Karpas-422 (cell line): ENCODE results near the gene M6PR. TPM values are rescaled to one million over a fixed set of nuclear protein-coding genes. Genes with fewer than 3 reads are reported as not detected.
"Not testable (repeated sequence)": the region's sequence is repeated elsewhere in the genome, so short reads cannot be mapped to it uniquely, and the experiment has no call there.

Experiments used
- DNase-seq: peaks from one replicate; pipeline ENCODE4 v3.0.0-alpha.2; 2015
- H2AFZ ChIP-seq: fragments of 200-600 bp; sonication (generic); 2 replicates; pipeline ENCODE4 v1.6.1; 2014; ENCODE audit warnings: antibody characterized with exemption, low read length, mixed read lengths
- H3K27ac ChIP-seq: fragments of 200-600 bp; sonication (generic); 2 replicates; pipeline ENCODE4 v1.5.1; 2014; ENCODE audit warnings: mild to moderate bottlenecking, low read length, moderate library complexity
- H3K27me3 ChIP-seq: fragments of 200-600 bp; sonication (generic); 2 replicates; pipeline ENCODE4 v1.6.1; 2014; ENCODE audit warnings: low read length, mixed read lengths
- H3K36me3 ChIP-seq: fragments of 200-600 bp; sonication (generic); 2 replicates; pipeline ENCODE4 v1.6.1; 2014; ENCODE audit warnings: low read length, mixed read lengths; ENCODE audit not compliant: insufficient read depth
- H3K4me1 ChIP-seq: fragments of 200-600 bp; sonication (generic); 2 replicates; pipeline ENCODE4 v1.6.1; 2014; ENCODE audit warnings: mild to moderate bottlenecking, low read length, mixed read lengths
- H3K4me2 ChIP-seq: fragments of 200-600 bp; sonication (generic); 2 replicates; pipeline ENCODE4 v1.6.1; 2014; ENCODE audit warnings: low read length, low read depth, mild to moderate bottlenecking; ENCODE audit not compliant: poor library complexity, severe bottlenecking
- H3K4me3 ChIP-seq: fragments of 200-600 bp; sonication (generic); 2 replicates; pipeline ENCODE4 v1.5.1; 2014; ENCODE audit warnings: mild to moderate bottlenecking, antibody characterized with exemption, low read length, mixed read lengths
- H3K79me2 ChIP-seq: fragments of 200-600 bp; sonication (generic); 2 replicates; pipeline ENCODE4 v1.6.1; 2014; ENCODE audit warnings: mild to moderate bottlenecking, low read length, mixed read lengths
- H3K9ac ChIP-seq: fragments of 200-600 bp; sonication (generic); 2 replicates; pipeline ENCODE4 v1.6.0; 2014; ENCODE audit warnings: low read length
- H3K9me2 ChIP-seq: fragments of 200-600 bp; sonication (generic), shearing (Covaris generic); replicated peaks from 2 replicates; pipeline ENCODE4 v1.6.0; 2014; ENCODE audit warnings: mild to moderate bottlenecking, low read length, moderate library complexity; ENCODE audit not compliant: insufficient read depth
- H3K9me3 ChIP-seq: fragments of 300-700, 200-600 bp; sonication (generic); 2 replicates; pipeline ENCODE4 v1.6.1; 2014; ENCODE audit warnings: low read length, mixed read lengths
- H4K20me1 ChIP-seq: fragments of 200-600 bp; sonication (generic); 2 replicates; pipeline ENCODE4 v1.6.1; 2014; ENCODE audit warnings: mild to moderate bottlenecking, antibody characterized with exemption, low read length, low read depth; ENCODE audit not compliant: insufficient read depth
- total RNA-seq: library from RNA; depleted of rRNA; stranded (reverse); fragments of >200 nt; shearing (Covaris generic); gene quantifications from 2 replicates; pipeline ENCODE4 v1.2.3, GENCODE V29; 2014; ENCODE audit warnings: low replicate concordance

The M6PR gene
- total RNA-seq, 1 experiment from 2014 or later = 271 TPM

- not testable (repeated sequence) for DNase-seq, H3K4me3 ChIP-seq, H4K20me1 ChIP-seq, H3K4me1 ChIP-seq, H2AFZ ChIP-seq, H3K9me2 ChIP-seq, H3K27me3 ChIP-seq, H3K9ac ChIP-seq, H3K9me3 ChIP-seq, H3K27ac ChIP-seq, H3K79me2 ChIP-seq, H3K4me2 ChIP-seq, H3K36me3 ChIP-seq
These were observed 18.7 kb downstream of the M6PR start for GRCh38 chr12:8930655-8931323.

- Histone ChIP-seq H3K9me3 (no peaks in the 10 kb centered on the region), H3K4me3 (no peak overlapping the region), H3K79me2 (no peaks in the 10 kb centered on the region), H3K27ac (no peak overlapping the region), H3K4me2 (no peak overlapping the region), H2AFZ (no peak overlapping the region), H3K9me2 (no peaks in the 10 kb centered on the region), H3K9ac (no peak overlapping the region), H3K4me1 (no peaks in the 10 kb centered on the region), H3K27me3 (no peaks in the 10 kb centered on the region), H3K36me3 (no peaks in the 10 kb centered on the region), H4K20me1 (no peaks in the 10 kb centered on the region)
- DNase-seq = no peak
These were observed 26.9 kb downstream of the M6PR start for GRCh38 chr12:8922544-8922943.

GRCh38 chr12:8919643-8920042 lies 29.8 kb downstream of the M6PR start:
- not testable (repeated sequence) for H3K4me2 ChIP-seq, H3K9ac ChIP-seq, H3K36me3 ChIP-seq, H3K27me3 ChIP-seq, H2AFZ ChIP-seq, H3K27ac ChIP-seq, H3K9me2 ChIP-seq, H3K79me2 ChIP-seq, H3K9me3 ChIP-seq, H3K4me3 ChIP-seq, H4K20me1 ChIP-seq, DNase-seq
- peaks cover 16% of the 10 kb centered on the region for H3K4me1 ChIP-seq

GRCh38 chr12:8917751-8918150 lies 31.7 kb downstream of the M6PR start:
- no peak for DNase-seq
- Histone ChIP-seq H3K36me3 (no peaks in the 10 kb centered on the region), H2AFZ (no peak overlapping the region), H3K4me3 (no peak overlapping the region), H4K20me1 (no peaks in the 10 kb centered on the region), H3K79me2 (no peaks in the 10 kb centered on the region), H3K27me3 (no peaks in the 10 kb centered on the region), H3K27ac (no peak overlapping the region), H3K9me3 (no peaks in the 10 kb centered on the region), H3K9ac (no peak overlapping the region), H3K4me2 (no peak overlapping the region), H3K9me2 (no peaks in the 10 kb centered on the region), H3K4me1 (peaks cover 23% of the 10 kb centered on the region)

- H3K9me3 ChIP-seq = no peaks in the 10 kb centered on the region
- no peak overlapping the region for H3K4me3 ChIP-seq
- H2AFZ ChIP-seq = no peak overlapping the region
- no peaks in the 10 kb centered on the region for H3K79me2 ChIP-seq
- no peaks in the 10 kb centered on the region for H3K27me3 ChIP-seq
- DNase-seq = no peak
- peaks cover 23% of the 10 kb centered on the region for H3K4me1 ChIP-seq
- H3K36me3 ChIP-seq = no peaks in the 10 kb centered on the region
- H3K9ac ChIP-seq = no peak overlapping the region
- H4K20me1 ChIP-seq = no peaks in the 10 kb centered on the region
- no peak overlapping the region for H3K27ac ChIP-seq
- no peak overlapping the region for H3K4me2 ChIP-seq
- H3K9me2 ChIP-seq = no peaks in the 10 kb centered on the region
These were observed 32.4 kb downstream of the M6PR start for GRCh38 chr12:8917031-8917430.

- Histone ChIP-seq H3K4me3 (peak overlapping the region; percentile 93; the same call in 1 of the 2 replicates), H3K9me3 (no peaks in the 10 kb centered on the region), H3K9ac (peak overlapping the region; percentile 77; the same call in 1 of the 2 replicates), H3K4me1 (peaks cover 29% of the 10 kb centered on the region), H3K36me3 (no peaks in the 10 kb centered on the region), H3K79me2 (no peaks in the 10 kb centered on the region), H3K4me2 (peak overlapping the region; percentile 86), H3K27ac (no peak overlapping the region), H3K27me3 (no peaks in the 10 kb centered on the region), H3K9me2 (no peaks in the 10 kb centered on the region), H4K20me1 (no peaks in the 10 kb centered on the region), H2AFZ (no peak overlapping the region)
- no peak for DNase-seq
These were observed 33.3 kb downstream of the M6PR start for GRCh38 chr12:8916154-8916553.

- no peaks in the 10 kb centered on the region for H3K27me3 ChIP-seq
- peaks cover 29% of the 10 kb centered on the region for H3K4me1 ChIP-seq
- peak overlapping the region; percentile 77 for H3K9ac ChIP-seq
- no peaks in the 10 kb centered on the region for H3K9me3 ChIP-seq
- no peaks in the 10 kb centered on the region for H3K79me2 ChIP-seq
- H4K20me1 ChIP-seq = no peaks in the 10 kb centered on the region
- H3K27ac ChIP-seq = no peak overlapping the region
- DNase-seq = peak; percentile 79
- peak overlapping the region; percentile 93 for H3K4me3 ChIP-seq
- H2AFZ ChIP-seq = peak overlapping the region; percentile 91
- H3K4me2 ChIP-seq = peak overlapping the region; percentile 86
- H3K9me2 ChIP-seq = no peaks in the 10 kb centered on the region
- no peaks in the 10 kb centered on the region for H3K36me3 ChIP-seq
These were observed 34.5 kb downstream of the M6PR start for GRCh38 chr12:8914716-8915526.

- not testable (repeated sequence) for H3K36me3 ChIP-seq, H3K27me3 ChIP-seq, H3K79me2 ChIP-seq, H3K27ac ChIP-seq, H4K20me1 ChIP-seq, H3K9me3 ChIP-seq, H3K9me2 ChIP-seq
- peak within 1 kb of the TSS; percentile 78 for H3K9ac ChIP-seq
- peaks cover 29% of the 10 kb centered on the region for H3K4me1 ChIP-seq
- H3K4me3 ChIP-seq = peak within 1 kb of the TSS; percentile 93
- H3K4me2 ChIP-seq = peak within 1 kb of the TSS; percentile 86
- peak within 1 kb of the TSS; percentile 97 for H2AFZ ChIP-seq
- DNase-seq = peak; percentile 88
These were observed 35.3 kb downstream of the M6PR start, which contains the start of gene PHC1 for GRCh38 chr12:8914033-8914715. Gene PHC1, plus strand, starts transcription at chr12:8914509. Its CDS starts 3,169 bp downstream, at chr12:8917678.
